GM21529 (cell line): ENCODE measurements around the gene DSTYK.
A peak's percentile ranks its signal among the peaks of the same experiment; 100 is the strongest.
"Not testable (repeated sequence)": the region's sequence is repeated elsewhere in the genome, so short reads cannot be mapped to it uniquely, and the experiment has no call there.

Source experiments
- ATAC-seq: cut with Tn5 transposase; IDR thresholded peaks from one replicate; pipeline ENCODE4 v1.9.1; 2021; ENCODE audit not compliant: unreplicated experiment

DSTYK gene

DNA sequence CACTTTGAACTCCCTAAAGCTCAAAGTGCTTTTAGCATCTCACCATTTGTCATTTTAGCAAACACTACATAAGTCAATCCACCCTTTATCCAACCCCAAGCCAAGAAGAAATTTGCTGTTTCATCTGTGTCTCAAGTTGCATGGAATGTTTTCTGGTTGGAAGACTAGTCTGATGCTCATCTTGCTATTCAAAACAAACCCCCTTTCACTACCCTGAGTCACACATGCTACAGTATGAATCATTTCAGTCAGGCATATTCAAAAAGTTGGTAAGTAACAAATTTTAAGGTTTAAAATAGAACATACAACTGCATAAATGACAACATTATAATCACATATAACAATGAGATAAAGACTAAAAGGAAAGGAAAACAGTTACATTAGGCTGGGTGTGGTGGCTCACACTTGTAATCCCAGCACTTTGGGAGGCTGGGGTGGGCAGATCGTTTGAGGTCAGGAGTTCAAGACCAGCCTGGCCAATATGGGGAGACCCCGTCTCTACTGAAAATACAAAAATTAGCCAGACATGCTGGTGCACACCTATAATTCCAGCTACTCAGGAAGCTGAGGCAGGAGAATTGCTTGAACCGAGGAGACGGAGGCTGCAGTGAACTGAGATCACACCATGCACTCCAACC is 38.7 kb downstream of the DSTYK start:
- ATAC-seq: no peak

DNA sequence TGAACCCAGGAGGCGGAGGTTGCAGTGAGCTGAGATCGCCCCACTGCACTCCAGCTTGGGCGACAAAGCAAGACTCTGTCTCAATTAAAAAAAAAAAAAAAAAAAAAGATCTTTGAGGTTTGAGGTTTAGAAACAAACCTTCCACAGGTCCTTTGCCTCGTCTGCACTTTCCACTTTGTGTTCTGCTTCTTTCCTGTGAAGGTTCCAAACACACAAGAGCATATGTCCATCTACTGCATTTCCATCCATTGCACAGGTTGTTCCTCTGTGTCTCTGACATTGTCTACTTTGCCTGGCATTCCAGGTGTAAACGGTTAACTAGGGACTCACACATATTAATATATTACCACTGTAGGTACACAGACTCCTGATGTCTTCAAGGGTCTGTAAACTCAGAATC is 40.1 kb downstream of the DSTYK start:
- no peak for ATAC-seq

DNA sequence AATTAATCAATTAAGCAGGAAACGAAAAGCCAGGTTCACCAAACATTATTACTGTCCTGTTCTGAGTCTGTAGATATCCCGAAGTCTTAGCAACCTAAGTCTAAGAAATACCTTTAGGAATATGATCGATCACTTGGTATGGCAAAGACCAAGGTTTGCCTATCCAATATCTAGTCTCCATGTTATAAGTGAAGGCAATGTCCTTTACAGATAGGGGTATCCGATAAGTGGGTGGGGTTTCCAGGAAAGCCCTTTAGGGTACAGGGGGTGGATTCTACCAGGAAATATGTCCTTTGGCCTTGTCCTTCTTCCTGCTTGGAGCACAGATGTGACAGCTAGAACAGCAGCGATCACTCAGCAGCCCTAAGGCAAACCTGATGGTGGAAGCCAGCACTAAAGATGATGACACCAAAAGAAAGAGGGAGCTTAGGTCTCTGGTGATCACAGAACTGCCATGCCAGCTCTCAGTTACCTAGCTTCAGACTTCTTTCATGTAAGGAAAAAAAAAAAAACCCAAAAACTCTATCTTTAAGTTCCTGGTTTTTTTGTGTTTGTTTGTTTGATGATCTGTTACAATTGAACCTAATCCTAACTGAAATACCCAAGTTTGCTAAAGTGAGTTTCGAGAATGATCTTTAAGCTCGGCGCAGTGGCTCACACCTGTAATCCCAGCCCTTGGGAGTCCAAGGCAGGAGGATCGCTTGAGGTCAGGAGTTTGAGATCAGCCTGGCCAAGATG is 40.8 kb downstream of the DSTYK start:
- no peak for ATAC-seq

DNA sequence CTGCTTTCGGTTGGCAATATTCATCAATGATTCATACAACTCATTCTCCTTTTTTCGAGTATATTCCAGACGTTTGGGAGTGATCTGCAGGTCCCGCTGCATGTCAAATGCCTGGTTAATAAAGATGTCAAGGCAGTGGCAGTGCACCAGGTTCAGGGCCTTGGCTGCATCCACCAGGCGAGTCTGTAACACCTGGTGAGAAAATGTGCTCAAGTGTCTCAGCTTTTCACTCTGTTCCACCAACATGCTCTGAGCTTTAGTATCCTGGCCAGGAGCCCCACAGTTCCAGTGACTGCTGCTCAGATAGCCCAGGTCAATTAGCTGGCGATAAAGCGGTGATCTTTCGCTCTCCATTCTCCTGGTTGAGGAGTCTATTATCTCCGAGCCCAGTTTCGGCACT is 42.3 kb downstream of the DSTYK start:
- no peak for ATAC-seq

DNA sequence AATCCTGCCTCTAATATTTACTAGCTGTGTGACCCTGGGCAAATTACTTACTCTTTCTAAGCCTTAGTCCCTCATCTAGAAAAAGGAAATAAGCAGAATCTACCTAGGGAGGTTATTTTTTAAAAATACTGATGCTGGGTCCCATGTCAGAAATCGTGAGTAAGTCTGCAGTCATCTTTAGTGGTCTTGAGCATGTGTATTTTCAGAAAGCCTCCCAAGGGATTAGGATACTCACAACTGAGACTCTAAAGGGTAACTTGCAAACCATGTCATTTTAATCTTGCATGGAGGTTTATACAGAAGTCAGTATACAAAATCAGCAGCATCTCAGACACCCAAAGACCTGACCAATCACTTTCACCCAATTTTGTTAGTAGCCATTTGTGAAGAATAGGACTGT is 43.2 kb downstream of the DSTYK start:
- no peak for ATAC-seq

DNA sequence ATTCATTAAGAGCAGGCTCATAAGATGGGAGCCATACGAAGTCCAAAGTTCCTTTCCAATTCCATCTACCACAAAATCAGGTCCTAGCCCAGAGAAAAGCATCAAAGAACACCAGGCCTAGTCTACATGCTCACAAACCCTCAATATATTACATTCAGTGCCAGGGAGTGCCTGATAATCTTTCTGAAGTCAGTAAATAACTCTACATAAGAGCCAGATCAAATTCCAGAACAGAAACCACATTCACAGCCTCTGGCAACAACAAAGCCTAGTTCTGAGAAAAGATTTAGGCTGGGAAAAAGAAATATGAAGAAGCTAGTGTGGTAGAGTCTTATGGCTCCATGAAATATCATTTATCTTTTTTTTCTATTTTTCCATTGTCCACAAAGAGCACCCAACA is 49.2 kb downstream of the DSTYK start:
- ATAC-seq: no peak

DNA sequence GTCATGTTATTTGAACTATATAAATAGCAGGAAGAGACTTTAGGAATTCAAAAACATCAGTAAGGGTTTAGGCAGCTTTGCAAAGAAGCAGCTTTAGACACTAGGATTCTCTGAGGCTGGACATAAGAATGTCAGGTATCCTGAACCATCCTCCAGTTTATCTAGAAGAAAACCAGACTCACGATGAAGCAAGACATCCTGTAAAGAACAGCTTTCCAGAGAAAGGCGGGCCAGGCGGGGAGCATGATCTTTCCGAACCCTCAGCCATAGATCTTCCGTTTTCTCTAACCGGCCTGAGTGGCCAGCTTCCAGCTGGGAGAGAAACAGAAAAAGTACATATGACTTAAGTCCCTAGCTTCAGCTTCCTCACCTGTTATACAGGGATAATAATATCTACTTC is 50.4 kb downstream of the DSTYK start:
- ATAC-seq: no peak

DNA sequence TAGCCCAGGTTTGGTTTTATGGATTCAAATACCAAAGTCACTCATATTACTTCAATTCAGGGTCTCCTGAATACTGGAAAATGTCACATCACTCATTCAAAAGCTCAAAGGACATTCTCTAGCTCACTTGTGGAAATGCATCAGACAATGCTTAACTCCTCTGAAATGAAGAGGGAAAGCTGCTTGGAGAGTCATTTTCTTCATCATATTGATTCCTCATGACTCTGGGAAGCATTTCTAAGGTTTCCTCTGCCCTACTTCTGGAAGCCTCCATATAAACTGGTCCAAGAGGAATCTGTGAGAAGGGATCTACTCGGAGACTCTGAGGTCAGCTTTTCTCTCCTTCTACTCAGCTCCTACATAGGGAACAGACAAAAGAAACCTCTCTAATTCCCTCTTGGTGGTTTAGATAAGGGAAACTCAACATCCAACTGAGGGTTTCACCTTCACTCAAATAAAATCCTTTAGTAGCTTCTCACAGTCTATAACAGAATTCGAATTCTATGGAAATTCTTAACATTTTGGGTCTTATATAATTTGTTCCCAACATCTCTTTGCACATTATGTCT is 53.4 kb downstream of the DSTYK start:
- ATAC-seq: no peak

DNA sequence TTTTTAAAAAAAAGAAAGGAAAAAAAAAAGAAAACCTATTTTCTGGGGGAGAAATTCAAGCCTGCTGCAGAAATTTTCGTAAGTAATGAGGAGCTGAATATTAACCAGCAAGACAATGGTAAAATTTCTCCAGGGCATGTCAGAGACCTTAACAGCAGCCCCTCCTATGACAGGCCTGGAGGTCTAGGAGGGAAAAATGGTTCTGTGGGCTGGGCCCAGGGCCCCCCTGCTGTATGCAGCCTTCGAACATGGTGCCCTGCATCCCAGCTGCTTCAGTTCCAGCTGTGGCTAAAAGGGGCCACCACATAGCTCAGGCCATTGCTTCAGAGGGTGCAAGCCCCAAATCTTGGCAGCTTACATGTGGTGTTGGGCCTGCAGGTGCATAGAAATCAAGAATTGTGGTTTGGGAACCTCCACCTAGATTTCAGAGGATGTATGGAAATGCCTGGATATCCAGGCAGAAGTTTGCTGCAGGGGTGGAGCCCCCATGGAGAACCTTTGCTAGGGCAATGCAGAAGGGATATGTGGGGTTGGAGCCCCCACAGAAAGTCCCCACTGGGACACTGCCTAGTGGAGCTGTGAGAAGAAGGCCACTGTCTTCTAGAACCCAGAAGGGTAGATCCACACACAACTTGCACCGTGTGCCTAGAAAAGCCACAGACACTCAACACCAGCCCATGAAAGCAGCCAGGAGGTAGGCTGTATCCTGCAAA is 55.7 kb downstream of the DSTYK start:
- ATAC-seq: not testable (repeated sequence)

DNA sequence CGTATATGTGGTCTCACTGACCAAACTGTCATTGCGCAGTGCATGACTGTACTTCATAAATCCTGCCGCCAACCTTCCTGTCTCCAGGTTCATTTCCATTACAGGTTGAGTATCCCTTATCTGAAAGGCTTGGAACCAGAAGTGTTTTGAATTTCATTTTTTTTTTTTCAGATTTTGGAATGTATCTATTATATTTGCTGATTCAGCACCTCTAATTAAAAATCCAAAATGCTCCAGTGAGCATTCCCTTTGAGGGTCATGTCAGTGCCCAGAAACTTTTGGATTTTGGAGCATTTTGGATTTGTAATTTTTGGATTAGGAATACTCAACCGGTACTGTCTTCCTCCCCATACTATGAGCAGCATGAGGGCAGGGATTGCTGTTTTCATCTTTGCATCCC is 59.0 kb downstream of the DSTYK start:
- no peak for ATAC-seq

DNA sequence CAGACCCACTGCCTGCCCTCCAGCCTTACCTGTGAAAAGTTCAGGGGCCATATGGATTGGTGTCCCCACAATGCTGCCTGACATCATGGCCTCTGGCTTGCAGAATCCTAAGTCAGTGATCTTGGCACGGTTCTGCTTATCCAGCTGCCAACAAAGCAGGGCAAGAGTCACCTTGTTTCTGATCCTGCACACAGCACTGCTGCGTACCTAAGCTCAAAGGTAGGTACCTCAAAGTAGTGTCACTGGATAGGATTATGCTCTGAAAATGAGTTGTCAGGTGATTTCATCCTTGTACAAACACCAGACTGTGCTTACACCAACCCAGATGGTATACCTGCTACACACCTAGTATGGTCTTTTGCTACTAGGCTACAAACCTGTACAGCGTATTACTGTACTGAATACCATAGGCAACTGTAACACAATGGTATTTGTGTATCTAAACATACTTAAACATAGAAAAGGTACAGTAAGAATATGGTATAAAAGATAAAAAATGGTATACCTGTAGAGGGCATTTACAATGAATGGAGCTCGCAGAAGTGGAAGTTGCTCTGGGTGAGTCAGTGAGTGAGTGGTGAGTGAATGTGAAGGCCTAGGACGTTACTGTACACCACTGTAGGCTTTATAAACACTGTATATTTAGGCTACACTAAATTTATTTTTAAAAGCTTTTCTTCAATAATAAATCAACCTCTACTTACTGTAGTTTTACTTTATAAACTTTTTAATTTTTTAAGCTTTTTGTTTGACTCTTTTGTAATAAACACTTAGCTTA is 60.7 kb downstream of the DSTYK start:
- ATAC-seq: no peak

DNA sequence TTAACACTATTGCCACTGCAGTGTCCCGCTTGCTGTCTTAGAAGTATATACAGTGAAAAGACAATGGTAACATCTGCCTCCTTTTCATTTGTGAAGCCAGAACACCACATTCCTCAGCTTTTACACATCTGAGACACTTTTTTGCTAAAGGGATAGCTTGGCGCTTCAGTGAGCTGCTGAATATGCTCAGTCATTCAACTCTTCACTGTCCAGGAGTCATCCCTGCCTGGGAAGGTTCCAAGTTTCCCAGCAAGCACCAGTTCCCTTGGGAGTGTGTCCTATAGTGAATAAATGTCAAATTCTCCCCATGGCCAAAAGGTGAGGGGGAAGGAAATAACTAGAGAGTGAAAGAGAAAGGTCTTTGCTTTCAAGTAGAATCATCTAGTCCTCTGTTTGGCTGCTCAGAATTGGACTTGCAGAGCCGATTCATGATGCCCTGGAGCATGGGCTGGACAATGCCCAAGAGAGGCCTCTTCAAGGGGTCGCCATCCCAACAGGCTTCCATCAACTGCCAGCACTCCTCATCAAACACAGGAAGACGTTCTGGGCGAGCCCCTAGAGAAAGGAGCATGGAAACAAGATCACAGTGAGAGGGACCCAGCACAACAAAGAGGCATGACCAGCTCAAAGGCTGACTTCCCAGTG is 64.2 kb downstream of the DSTYK start:
- no peak for ATAC-seq

DNA sequence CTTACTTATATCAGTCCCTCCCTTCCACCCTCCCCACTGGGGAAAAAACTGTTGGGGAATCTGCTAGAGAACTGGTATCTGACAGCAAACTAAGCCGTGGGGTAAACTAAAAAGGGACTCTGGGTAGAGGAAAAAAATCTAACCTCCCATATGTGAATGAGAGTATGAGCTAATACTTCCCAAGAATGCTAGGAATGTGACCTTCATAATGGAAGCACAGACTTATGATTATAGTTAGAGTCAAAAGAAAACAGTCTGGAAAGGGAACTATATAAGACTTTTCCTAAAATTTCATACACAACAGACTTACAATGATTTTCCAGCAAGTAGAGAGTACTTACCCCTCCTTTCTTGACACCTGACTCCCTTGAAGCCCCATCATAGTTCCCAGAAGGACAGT is 66.8 kb downstream of the DSTYK start:
- ATAC-seq: no peak

DNA sequence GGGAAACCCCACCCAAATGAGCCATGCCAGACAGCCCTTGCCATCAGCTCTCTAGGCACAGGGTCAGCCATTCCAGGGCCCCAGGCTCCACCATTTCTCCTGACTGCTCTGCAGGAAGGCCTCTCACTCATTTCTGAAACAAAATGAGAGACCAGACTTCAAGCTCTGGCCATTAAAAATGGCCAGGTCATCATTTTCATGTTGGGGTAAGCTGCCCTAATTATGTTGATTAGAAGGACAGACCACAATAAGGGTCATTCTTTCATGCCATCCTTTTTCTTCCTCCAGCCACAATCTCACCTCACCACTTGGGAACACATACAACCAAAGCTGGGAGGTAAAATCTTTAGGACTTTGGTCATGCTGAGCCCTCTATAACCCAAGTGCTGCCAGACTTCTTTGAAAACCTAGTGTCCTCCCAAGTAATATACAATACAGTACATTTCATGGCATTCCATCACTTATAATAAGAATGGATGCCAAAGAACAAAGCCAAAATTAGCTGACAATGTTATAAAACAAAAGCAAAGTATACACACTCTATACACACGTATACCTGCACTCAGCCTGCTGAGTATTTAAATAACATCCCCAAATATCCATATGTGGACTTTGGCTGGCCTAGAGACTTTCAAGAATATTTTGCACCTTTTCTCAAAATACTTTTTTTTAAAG is 67.3 kb downstream of the DSTYK start:
- ATAC-seq: no peak

DNA sequence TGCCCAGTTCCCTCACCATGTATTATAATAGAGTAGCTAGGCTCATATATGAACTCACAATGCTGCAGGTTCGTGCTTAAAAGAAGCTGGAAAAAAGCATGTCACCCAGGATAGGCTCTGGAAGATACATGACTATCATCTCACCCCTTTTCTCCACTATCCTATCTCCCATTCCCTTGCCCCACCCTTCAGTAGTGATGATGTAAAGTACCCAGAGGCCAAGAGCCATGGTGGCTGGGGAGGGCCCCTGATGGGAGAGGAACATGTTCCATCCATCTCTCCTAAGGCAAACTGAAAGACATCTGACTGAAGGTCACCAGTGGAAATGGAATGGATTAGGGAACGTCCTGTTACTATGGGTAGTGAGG is 69.4 kb downstream of the DSTYK start:
- no peak for ATAC-seq

DNA sequence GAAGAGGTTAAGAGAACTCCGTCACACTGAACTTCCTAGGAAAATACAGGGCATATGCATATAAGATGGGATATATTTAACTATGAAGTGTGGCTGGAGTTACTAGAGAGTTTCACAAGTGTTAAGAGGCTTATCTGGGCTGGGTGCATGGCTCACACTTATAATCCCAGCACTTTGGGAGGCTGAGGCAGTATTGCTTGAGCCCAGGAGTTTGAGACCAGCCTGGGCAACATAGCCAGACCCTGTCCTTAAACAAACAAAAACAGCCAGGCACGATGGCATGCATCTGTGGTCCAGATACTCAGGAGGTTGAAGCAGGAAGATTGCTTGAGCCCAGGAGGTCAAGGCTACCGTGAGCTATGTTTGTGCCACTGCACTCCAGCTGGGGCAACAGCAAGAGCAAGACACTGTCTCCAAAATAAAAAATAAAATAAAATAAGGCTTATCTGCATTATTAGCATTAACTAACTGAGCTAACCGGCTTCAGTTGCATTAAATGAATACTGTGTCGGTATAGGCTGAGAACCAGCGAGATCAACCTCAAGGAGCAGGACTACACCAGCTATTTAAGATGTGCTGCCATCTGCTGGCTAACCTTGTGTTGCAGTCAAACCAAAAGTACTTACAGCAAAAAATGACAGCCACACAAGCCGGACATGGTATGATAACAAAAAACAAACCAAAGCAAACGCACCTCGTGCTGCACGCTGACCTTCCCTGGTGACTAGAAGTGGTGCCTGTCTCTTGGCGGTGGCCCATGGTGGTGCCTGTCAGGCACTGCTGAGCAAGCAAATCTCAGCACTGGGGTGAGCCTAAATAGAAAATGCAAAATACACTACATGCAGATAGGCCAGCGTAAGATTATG is 70.0 kb downstream of the DSTYK start:
- peak; percentile 79 for ATAC-seq

DNA sequence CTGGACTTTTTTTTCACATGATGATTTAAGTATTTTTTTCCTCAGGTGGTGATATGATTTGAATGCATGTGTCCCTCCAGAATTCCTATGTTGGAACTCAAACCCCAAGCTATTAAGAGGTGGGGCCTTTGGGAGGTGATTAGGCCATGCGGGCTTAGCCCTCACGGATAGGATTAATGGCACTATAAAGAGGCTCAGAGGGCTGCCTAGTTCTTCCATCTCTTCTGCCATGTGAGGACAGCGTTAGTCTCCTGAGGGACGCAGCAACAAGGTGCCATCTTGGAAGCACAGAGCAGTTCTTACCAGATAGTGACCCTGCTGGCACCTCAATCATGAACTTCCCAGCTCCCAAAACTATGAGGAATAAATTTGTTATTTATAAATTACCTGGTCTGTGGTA is 71.4 kb downstream of the DSTYK start:
- ATAC-seq: no peak

DNA sequence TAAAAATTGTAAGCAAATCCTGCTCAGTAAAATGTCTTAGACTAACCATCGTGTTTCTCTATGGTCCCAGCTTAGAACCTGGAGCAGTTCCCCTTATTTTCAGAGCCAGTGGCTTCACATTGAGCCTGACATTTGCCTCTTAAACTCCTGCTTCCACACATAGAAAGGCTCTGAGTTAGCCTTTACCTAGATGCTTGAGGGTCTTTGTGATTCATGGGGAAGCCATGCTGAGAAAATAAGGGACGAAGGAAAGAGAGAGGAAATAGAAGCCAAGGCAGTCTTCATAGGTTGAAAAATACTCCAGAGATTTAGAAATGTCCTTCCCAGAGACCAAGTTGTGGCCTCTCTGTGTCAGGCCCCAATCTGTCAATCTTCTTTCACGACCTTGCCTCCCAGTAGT is 73.6 kb downstream of the DSTYK start:
- ATAC-seq: no peak

DNA sequence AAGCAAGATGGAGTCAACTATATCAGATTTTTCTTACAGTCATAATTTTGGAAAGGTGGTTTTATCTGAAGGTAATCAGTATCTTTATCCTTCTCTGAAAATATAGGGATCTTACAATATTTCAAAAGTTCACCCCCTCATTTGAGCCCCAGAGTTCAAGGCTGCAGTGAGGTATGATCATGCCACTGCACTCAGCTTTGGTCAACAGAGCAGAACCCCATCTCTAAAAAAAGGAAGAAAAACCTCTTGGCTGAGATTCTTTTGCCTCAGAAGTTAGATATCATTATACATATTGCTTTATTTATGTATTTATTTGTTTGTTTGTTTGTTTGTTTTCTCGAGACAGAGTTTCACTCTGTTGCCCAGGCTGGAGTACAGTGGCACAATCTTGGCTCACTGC is 78.2 kb downstream of the DSTYK start:
- no peak for ATAC-seq
